Sigmoid colon (tissue), 3 donors: Measurements from ENCODE around the gene PLEKHS1.

Experiments used
- POLR2A ChIP-seq, 2 donors: fragments of 450-650 bp; IDR thresholded peaks; one replicate each; pipeline ENCODE4 v1.6.1; 2016; ENCODE audit warnings: antibody characterized with exemption in 2 of 2, mild to moderate bottlenecking in 2 of 2, moderate library complexity in 2 of 2
- TF ChIP-seq, protein P1 (sequence below), 4 experiments: fragments of 450-650 bp in 3 of 4; fragments of 200-600 bp in 1 of 4; IDR thresholded peaks; one replicate each; pipeline ENCODE4 v1.5.1; 2016 to 2019; ENCODE audit warnings: antibody characterized with exemption in 4 of 4, mild to moderate bottlenecking in 3 of 4, moderate library complexity in 2 of 4

DNA sequence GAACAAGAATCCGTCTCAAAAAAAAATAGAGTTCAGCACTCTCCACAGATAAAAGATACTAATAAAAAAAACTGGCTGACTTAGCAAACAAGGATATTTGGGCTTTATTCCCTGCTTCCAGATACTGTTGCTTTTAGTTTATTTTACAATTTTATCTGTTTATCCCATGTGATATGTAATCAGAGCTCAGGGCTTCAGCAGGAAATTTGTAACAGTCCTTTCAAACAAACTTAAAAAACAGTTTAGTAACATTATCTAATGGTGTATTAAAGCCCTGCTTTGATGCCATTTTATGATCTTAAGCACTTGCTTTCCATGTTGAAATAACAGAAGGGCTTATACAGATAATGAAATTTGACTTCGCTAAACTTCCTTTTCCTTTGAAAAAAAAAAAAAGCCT, 74.3 kb downstream of the PLEKHS1 start:
- TF ChIP-seq, protein P1, sequence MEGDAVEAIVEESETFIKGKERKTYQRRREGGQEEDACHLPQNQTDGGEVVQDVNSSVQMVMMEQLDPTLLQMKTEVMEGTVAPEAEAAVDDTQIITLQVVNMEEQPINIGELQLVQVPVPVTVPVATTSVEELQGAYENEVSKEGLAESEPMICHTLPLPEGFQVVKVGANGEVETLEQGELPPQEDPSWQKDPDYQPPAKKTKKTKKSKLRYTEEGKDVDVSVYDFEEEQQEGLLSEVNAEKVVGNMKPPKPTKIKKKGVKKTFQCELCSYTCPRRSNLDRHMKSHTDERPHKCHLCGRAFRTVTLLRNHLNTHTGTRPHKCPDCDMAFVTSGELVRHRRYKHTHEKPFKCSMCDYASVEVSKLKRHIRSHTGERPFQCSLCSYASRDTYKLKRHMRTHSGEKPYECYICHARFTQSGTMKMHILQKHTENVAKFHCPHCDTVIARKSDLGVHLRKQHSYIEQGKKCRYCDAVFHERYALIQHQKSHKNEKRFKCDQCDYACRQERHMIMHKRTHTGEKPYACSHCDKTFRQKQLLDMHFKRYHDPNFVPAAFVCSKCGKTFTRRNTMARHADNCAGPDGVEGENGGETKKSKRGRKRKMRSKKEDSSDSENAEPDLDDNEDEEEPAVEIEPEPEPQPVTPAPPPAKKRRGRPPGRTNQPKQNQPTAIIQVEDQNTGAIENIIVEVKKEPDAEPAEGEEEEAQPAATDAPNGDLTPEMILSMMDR (IDR thresholded peaks at IDR 0.05): no peak
- no peak for TF ChIP-seq POLR2A (IDR thresholded peaks at IDR 0.05)
